Upper lobe of left lung (tissue), 4 donors: Measurements from ENCODE around the gene DCUN1D3.
"Not testable (repeated sequence)": the region's sequence is repeated elsewhere in the genome, so short reads cannot be mapped to it uniquely, and the experiment has no call there.

Experiments
- CTCF ChIP-seq, 6 experiments: fragments of 450-650 bp in 4 of 6; fragments of 200-600 bp in 2 of 6; sonication (generic) in 2 of 6; IDR thresholded peaks; one replicate each; pipeline ENCODE4 v1.5.1; 2016 to 2019; ENCODE audit warnings: antibody characterized with exemption in 6 of 6
- EP300 ChIP-seq, 4 donors: sonication (generic); formaldehyde crosslinking; IDR thresholded peaks; one replicate each; pipeline ENCODE4 v1.5.1; 2017; ENCODE audit warnings: antibody characterized with exemption in 4 of 4, control low read depth in 2 of 4
- POLR2A ChIP-seq, 4 donors: fragments of 450-650 bp; IDR thresholded peaks; one replicate each; pipeline ENCODE4 v1.5.1; 2016 to 2017; ENCODE audit warnings: antibody characterized with exemption in 4 of 4, mild to moderate bottlenecking in 2 of 4
- POLR2AphosphoS5 ChIP-seq, 2 donors: sonication (generic); formaldehyde crosslinking; IDR thresholded peaks; one replicate each; pipeline ENCODE4 v1.5.1; 2017; ENCODE audit warnings: antibody characterized with exemption in 2 of 2

GRCh38 chr16:20929676-20930364 is 29.7 kb upstream of the DCUN1D3 start:
- TF ChIP-seq CTCF, POLR2A, EP300, POLR2AphosphoS5 (IDR thresholded peaks at IDR 0.05): not testable (repeated sequence)
